Germinal center (tissue), 1 donor: ENCODE measurements around the gene BCAS1.

Experiments
- DNase-seq: peaks from one replicate; pipeline ENCODE4 v3.0.0; 2012; ENCODE audit warnings: mixed read lengths, low spot score

Gene BCAS1

GRCh38 chr20:54102543-54102942 lies 32.1 kb upstream of the BCAS1 start:
- no peak for DNase-seq

- no peak for DNase-seq
These were observed 30.2 kb upstream of the BCAS1 start for GRCh38 chr20:54100563-54100962.

- DNase-seq, result no peak
These were observed 29.5 kb upstream of the BCAS1 start for GRCh38 chr20:54099894-54100293.

- no peak for DNase-seq
These were observed 27.7 kb upstream of the BCAS1 start for GRCh38 chr20:54098047-54098446.

GRCh38 chr20:54097236-54097529 lies 26.8 kb upstream of the BCAS1 start:
- DNase-seq, result no peak

- DNase-seq, result no peak
These were observed 25.4 kb upstream of the BCAS1 start for GRCh38 chr20:54095824-54096223.

GRCh38 chr20:54094268-54094580 lies 23.8 kb upstream of the BCAS1 start:
- DNase-seq, result no peak

GRCh38 chr20:54093423-54094267 lies 23.3 kb upstream of the BCAS1 start:
- DNase-seq, result no peak

- no peak for DNase-seq
These were observed 21.6 kb upstream of the BCAS1 start for GRCh38 chr20:54092021-54092420.

GRCh38 chr20:54091120-54091480 lies 20.7 kb upstream of the BCAS1 start:
- DNase-seq, result no peak

- no peak for DNase-seq
These were observed 20.1 kb upstream of the BCAS1 start for GRCh38 chr20:54090230-54091119.

GRCh38 chr20:54088430-54088829 lies 18.0 kb upstream of the BCAS1 start:
- no peak for DNase-seq

- no peak for DNase-seq
These were observed 16.2 kb upstream of the BCAS1 start for GRCh38 chr20:54086507-54087039.

- no peak for DNase-seq
These were observed 15.5 kb upstream of the BCAS1 start for GRCh38 chr20:54085910-54086309.

- no peak for DNase-seq
These were observed 15.0 kb upstream of the BCAS1 start for GRCh38 chr20:54085425-54085824.

GRCh38 chr20:54084727-54085388 lies 14.5 kb upstream of the BCAS1 start:
- no peak for DNase-seq

- no peak for DNase-seq
These were observed 13.8 kb upstream of the BCAS1 start for GRCh38 chr20:54084193-54084592.

- no peak for DNase-seq
These were observed 13.1 kb upstream of the BCAS1 start for GRCh38 chr20:54083459-54083858.

GRCh38 chr20:54082100-54082499 lies 11.7 kb upstream of the BCAS1 start:
- no peak for DNase-seq

- no peak for DNase-seq
These were observed 9.3 kb upstream of the BCAS1 start for GRCh38 chr20:54079652-54080051.

GRCh38 chr20:54078296-54078984 lies 8.0 kb upstream of the BCAS1 start:
- DNase-seq, result peak; percentile 27

GRCh38 chr20:54076259-54076658 lies 5.9 kb upstream of the BCAS1 start:
- no peak for DNase-seq
